Stimulated activated CD4-positive, alpha-beta T cell treated with anti-CD3 and anti-CD28 coated beads, Interleukin-12 subunit alpha, Interleukin-12 subunit beta, amount 100 ng/mL, for 24 hours (primary cell): ENCODE measurements around the gene C2CD4C.
"Not testable (repeated sequence)": the region's sequence is repeated elsewhere in the genome, so short reads cannot be mapped to it uniquely, and the experiment has no call there.

Experiments used
- DNase-seq, 2 experiments: peaks; one replicate each; pipeline ENCODE4 v3.0.0-alpha.2; 2020; ENCODE audit warnings: low read depth in 2 of 2

Gene C2CD4C

GRCh38 chr19:367963-368629, 40.9 kb downstream of the C2CD4C start:
- no peak for DNase-seq

GRCh38 chr19:367561-367960, 41.4 kb downstream of the C2CD4C start:
- DNase-seq, result no peak

DNA sequence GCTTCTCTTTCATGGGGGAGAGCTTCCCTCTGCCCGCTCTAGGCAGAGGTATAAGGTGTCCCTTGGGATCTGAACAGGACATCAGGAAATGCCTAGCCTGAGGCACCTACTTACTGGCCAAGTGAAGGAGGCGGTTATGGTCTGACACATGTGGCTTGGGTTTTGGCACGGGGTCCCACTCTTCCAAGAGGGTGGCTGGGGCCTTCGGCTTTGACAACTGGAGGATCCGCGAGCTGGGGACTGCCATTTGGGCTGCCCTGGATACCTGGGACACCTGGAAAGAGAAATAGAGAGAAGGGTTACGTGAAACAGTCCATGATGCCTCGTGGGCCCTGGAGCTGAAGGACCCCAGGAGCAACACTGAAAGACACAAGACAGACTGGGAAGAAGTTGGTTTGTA, 42.0 kb downstream of the C2CD4C start:
- no peak for DNase-seq

DNA sequence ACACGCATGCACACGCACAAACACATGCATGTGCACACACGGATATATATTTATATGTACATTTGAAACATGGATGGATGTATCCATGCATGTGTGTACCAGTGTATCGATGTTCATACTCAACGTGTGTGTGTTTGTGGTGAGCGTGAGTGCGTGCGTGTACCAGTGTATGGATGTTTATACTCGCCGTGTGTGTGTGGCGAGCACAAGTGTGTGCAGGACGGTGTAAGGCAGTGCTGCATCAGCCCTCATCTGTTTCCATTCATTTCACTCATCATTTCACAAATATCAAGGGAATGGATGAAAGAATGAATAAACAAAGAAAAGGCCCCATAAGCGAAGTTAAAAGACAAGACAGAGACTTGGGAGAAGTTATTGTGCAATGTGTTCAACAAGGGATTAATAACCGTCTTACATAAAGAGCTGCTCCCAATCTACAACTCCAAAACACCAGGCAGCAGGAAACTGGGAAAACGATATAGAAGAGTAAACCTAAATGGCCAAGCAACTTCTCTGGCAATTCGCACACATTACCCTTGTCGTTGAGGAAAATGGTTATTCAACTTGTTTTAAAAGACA, 42.7 kb downstream of the C2CD4C start:
- DNase-seq, result no peak

DNA sequence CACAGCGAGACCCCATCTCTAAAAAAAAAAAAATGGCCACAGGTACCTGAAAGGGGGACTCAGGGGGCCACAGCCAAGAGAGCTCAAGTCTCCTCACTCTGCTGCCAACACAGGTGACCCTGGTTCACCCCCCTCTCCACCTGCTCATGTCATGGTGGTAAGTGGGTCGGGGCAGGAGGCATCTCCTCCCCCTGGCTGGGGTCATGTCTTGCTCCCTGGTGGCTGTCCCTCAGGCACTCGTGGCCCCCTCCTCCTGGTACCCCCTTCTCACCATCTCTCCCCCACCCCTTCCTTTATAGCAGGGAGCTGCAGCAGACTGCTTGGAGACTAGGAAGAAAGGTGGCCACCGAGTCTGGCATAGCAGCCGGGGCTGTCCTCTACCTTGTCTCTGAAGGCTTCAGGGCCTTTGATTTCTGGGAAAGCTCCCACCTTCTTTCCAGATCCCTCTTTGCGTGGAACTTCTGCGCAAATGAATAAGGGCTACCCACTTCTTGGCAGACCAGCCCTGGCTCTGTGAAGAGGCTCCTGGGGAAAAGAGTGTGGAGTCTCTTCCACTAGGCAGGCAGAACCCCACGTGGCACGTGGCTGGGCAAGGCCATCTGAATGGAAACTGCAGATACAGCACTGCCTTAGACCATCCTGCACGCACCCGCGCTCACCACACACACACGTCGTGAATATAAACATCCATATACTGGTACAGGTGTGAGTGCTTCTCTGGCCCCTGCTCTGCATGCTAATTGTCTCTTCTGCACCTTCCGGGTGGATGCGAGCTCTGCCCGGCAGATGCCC, 44.3 kb downstream of the C2CD4C start:
- no peak for DNase-seq

DNA sequence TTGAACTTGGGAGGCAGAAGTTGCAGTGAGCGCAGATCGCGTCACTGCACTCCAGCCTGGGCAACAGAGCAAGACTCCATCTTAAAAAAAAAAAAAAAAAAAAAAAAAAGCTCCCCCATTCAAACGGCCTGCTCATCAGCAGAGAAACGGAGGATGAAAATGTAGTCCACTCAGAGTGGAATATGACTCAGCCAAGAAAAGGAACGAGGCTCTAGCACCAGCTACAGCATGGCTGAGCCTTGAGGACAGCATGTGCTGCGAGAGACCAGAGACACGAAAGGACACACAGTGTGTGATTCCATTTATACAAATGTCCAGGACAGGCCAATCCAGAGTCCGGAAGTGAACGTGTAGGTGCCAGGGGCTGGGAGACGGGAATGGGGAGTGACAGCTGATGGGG, 46.3 kb downstream of the C2CD4C start:
- DNase-seq, result no peak

GRCh38 chr19:362154-362553, 46.8 kb downstream of the C2CD4C start:
- DNase-seq, result no peak

DNA sequence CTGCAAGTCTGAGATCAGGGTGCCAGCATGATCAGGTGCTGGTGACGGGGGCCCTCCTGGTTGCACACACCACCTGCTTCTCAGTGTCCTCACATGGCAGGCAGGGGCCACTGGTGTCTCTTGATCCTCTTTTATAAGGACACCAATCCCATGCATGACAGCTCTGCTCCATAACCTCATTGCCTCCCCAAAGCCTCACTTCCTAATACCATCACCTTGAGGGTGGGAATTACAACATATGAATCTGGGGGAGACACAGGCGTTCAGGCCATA, 49.4 kb downstream of the C2CD4C start:
- DNase-seq, result no peak

DNA sequence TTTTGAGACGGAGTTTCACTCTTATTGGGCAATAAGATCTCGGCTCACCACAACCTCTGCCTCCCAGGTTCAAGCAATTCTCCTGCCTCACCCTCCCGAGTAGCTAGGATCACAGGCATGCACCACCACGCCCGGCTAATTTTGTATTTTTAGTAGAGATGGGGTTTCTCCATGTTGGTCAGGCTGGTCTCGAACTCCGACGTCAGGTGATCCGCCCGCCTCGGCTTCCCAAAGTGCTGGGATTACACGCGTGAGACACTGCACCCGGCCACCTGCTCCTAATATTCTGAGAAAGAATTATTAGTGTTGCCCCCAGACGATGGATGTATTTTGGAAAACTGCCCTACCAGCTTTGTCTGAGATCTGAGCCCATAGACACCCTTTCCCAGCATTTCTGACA, 53.4 kb downstream of the C2CD4C start:
- not testable (repeated sequence) for DNase-seq
